NCI-H1417 (cell line): ENCODE data around the gene TMEM270.

ENCODE experiments used
- DNase-seq, 3 experiments: peaks; one replicate each; lab custom pipeline; 2025; lab: John Stamatoyannopoulos, UW

TMEM270 gene

GRCh38 chr7:73907554-73908122 is 46.7 kb downstream of the TMEM270 start:
- no peak for DNase-seq

GRCh38 chr7:73908123-73908611 is 47.2 kb downstream of the TMEM270 start:
- no peak for DNase-seq

- DNase-seq, result no peak
Observed at GRCh38 chr7:73909051-73909941, 48.3 kb downstream of the TMEM270 start.

GRCh38 chr7:73909996-73910395 is 49.0 kb downstream of the TMEM270 start:
- no peak for DNase-seq

GRCh38 chr7:73912223-73912622 is 51.3 kb downstream of the TMEM270 start:
- DNase-seq, result no peak
